Measurements from ENCODE around the gene AIMP1. TPM values are rescaled to one million over a fixed set of nuclear protein-coding genes. Genes with fewer than 3 reads are reported as not detected.
A peak's percentile ranks its signal among the peaks of the same experiment; 100 is the strongest.

The AIMP1 gene
- total and polyA plus RNA-seq, 2 of the 13 experiments (the other 11 are each of a cell fraction or from before 2014, with no cell fraction given) = 28.6 to 82.9 TPM

- TF ChIP-seq, protein P1, sequence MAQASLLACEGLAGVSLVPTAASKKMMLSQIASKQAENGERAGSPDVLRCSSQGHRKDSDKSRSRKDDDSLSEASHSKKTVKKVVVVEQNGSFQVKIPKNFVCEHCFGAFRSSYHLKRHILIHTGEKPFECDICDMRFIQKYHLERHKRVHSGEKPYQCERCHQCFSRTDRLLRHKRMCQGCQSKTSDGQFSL (CRISPR knock-in tag; IDR thresholded peaks at IDR 0.05) = 0 out of 2 replicates have a peak, but pooled peaks have one; percentile 29
- TF ChIP-seq HCFC1 (IDR thresholded peaks at IDR 0.05; ENCODE audit: low read depth, low read length) (peak; percentile 60), RARG (CRISPR knock-in tag; IDR thresholded peaks at IDR 0.05; ENCODE audit: low read depth) (no peak), CBX2 (IDR thresholded peaks at IDR 0.05; ENCODE audit: low read depth, low read length) (no peak), CBX2 (CRISPR knock-in tag; IDR thresholded peaks at IDR 0.05; ENCODE audit: low read depth) (no peak), HMG20A (CRISPR knock-in tag; IDR thresholded peaks at IDR 0.05; ENCODE audit: borderline replicate concordance) (no peak), FOSL1 (CRISPR knock-in tag; IDR thresholded peaks at IDR 0.05; ENCODE audit: borderline replicate concordance) (no peak), PITX1 (CRISPR knock-in tag; IDR thresholded peaks at IDR 0.05) (no peak), HOXA7 (CRISPR knock-in tag; IDR thresholded peaks at IDR 0.05) (no peak), ZNF770 (CRISPR knock-in tag; IDR thresholded peaks at IDR 0.05) (peak; percentile 14; the same call in 1 of the 2 replicates), CENPX (CRISPR knock-in tag; IDR thresholded peaks at IDR 0.05) (no peak), ZNF570 (CRISPR knock-in tag; IDR thresholded peaks at IDR 0.05; ENCODE audit: borderline replicate concordance) (0 out of 2 replicates have a peak, but pooled peaks have one; percentile 66), KAT2B (IDR thresholded peaks at IDR 0.05; ENCODE audit: borderline replicate concordance, low read depth, low read length) (no peak), ZNF18 (CRISPR knock-in tag; IDR thresholded peaks at IDR 0.05; ENCODE audit: insufficient replicate concordance) (peak; percentile 17), PHB2 (IDR thresholded peaks at IDR 0.05; ENCODE audit: partially characterized antibody) (no peak), ZNF263 (CRISPR knock-in tag; IDR thresholded peaks at IDR 0.05) (0 out of 2 replicates have a peak, but pooled peaks have one; percentile 16)
- TF ChIP-seq, protein P2, sequence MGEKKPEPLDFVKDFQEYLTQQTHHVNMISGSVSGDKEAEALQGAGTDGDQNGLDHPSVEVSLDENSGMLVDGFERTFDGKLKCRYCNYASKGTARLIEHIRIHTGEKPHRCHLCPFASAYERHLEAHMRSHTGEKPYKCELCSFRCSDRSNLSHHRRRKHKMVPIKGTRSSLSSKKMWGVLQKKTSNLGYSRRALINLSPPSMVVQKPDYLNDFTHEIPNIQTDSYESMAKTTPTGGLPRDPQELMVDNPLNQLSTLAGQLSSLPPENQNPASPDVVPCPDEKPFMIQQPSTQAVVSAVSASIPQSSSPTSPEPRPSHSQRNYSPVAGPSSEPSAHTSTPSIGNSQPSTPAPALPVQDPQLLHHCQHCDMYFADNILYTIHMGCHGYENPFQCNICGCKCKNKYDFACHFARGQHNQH (CRISPR knock-in tag; IDR thresholded peaks at IDR 0.05) = no peak; the same call in none of the 2 replicates
- TF ChIP-seq, protein P3, sequence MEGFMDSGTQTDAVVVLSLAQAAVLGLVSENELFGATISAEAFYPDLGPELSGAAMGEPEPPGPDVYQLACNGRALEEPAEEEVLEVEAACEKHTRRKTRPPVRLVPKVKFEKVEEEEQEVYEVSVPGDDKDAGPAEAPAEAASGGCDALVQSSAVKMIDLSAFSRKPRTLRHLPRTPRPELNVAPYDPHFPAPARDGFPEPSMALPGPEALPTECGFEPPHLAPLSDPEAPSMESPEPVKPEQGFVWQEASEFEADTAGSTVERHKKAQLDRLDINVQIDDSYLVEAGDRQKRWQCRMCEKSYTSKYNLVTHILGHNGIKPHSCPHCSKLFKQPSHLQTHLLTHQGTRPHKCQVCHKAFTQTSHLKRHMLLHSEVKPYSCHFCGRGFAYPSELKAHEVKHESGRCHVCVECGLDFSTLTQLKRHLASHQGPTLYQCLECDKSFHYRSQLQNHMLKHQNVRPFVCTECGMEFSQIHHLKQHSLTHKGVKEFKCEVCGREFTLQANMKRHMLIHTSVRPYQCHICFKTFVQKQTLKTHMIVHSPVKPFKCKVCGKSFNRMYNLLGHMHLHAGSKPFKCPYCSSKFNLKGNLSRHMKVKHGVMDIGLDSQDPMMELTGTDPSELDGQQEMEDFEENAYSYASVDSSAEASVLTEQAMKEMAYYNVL (CRISPR knock-in tag; IDR thresholded peaks at IDR 0.05; ENCODE audit: borderline replicate concordance) = peak; percentile 21; the same call in 1 of the 2 replicates
- TF ChIP-seq, protein P4, sequence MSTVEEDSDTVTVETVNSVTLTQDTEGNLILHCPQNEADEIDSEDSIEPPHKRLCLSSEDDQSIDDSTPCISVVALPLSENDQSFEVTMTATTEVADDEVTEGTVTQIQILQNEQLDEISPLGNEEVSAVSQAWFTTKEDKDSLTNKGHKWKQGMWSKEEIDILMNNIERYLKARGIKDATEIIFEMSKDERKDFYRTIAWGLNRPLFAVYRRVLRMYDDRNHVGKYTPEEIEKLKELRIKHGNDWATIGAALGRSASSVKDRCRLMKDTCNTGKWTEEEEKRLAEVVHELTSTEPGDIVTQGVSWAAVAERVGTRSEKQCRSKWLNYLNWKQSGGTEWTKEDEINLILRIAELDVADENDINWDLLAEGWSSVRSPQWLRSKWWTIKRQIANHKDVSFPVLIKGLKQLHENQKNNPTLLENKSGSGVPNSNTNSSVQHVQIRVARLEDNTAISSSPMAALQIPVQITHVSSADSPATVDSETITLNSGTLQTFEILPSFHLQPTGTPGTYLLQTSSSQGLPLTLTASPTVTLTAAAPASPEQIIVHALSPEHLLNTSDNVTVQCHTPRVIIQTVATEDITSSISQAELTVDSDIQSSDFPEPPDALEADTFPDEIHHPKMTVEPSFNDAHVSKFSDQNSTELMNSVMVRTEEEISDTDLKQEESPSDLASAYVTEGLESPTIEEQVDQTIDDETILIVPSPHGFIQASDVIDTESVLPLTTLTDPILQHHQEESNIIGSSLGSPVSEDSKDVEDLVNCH (CRISPR knock-in tag; IDR thresholded peaks at IDR 0.05) = no peak
These were observed at the start of gene AIMP1, which contains the start of gene TBCK (continued) for GRCh38 chr4:106315968-106316772.

Data from HepG2 (cell line).